Tibial artery (tissue), 4 donors: ENCODE data around the gene ANXA1.

Source experiments
- DNase-seq, 2 donors: peaks; one replicate each; pipeline ENCODE4 v3.0.0-alpha.2; 2019
- H3K27ac ChIP-seq, 2 donors: fragments of 200-600 bp; sonication (generic) in 1 of 2; 1 replicate in 1 of 2; 2 replicates in 1 of 2; pipeline ENCODE4 v1.5.1; 2018 to 2019; ENCODE audit warnings: mild to moderate bottlenecking in 1 of 2
- H3K27me3 ChIP-seq, 2 donors: fragments of 200-600 bp; sonication (generic) in 1 of 2; one replicate each; pipeline versions ENCODE4 v1.5.1 to v1.6.0; 2016 to 2019
- H3K36me3 ChIP-seq, 3 donors: fragments of 200-600 bp; sonication (generic) in 2 of 3; one replicate each; pipeline ENCODE4 v1.5.1; 2016 to 2019; ENCODE audit warnings: mild to moderate bottlenecking in 2 of 3
- H3K4me1 ChIP-seq, 4 donors: fragments of 200-600 bp; sonication (generic) in 2 of 4; 1 replicate in 3 of 4; 2 replicates in 1 of 4; pipeline ENCODE4 v1.5.1; 2016 to 2019
- H3K4me3 ChIP-seq, 2 donors: fragments of 200-600 bp; sonication (generic) in 1 of 2; 1 replicate in 1 of 2; 2 replicates in 1 of 2; pipeline ENCODE4 v1.5.1; 2018 to 2019; ENCODE audit warnings: mild to moderate bottlenecking in 2 of 2
- H3K9me3 ChIP-seq, 3 donors: fragments of 200-600 bp; sonication (generic) in 1 of 3; one replicate each; pipeline ENCODE4 v1.5.1; 2016 to 2019
- CTCF ChIP-seq, 2 experiments: fragments of 200-600 bp in 1 of 2; fragments of 450-650 bp in 1 of 2; IDR thresholded peaks; one replicate each; pipeline ENCODE4 v1.5.1; 2017 to 2019; ENCODE audit warnings: antibody characterized with exemption in 2 of 2, mild to moderate bottlenecking in 1 of 2, moderate library complexity in 1 of 2
- intact Hi-C: fragments of 100-400 bp; cut with DNase I; formaldehyde crosslinking; loops from one replicate; pipeline ENCODE4 v1.15.0; 2023; ENCODE audit warnings: low total_unique reads

The ANXA1 gene

GRCh38 chr9:73154722-73155121, 3.1 kb downstream of the ANXA1 start:
- Histone ChIP-seq H3K4me1 (peaks cover 0 to 69% (median 40%) of the 10 kb centered on the region in 4 donors), H3K27me3 (no peaks in the 10 kb centered on the region), H3K36me3 (peaks cover 13 to 14% (median 13%) of the 10 kb centered on the region in 3 donors), H3K4me3 (peak overlapping the region; percentile 55 to 58), H3K9me3 (no peaks in the 10 kb centered on the region), H3K27ac (peak overlapping the region; percentile 75 to 79)
- intact Hi-C loops: no loop called here
- no peak for DNase-seq
- no peak for TF ChIP-seq CTCF (IDR thresholded peaks at IDR 0.05)

- no peak for TF ChIP-seq CTCF (IDR thresholded peaks at IDR 0.05)
- Histone ChIP-seq H3K4me3 (peak overlapping the region; percentile 55 to 58), H3K27ac (peak overlapping the region in 1 of 2 donors; percentile 79), H3K36me3 (peaks cover 20 to 21% (median 20%) of the 10 kb centered on the region in 3 donors), H3K27me3 (no peaks in the 10 kb centered on the region), H3K4me1 (peaks cover 0 to 63% (median 34%) of the 10 kb centered on the region in 4 donors), H3K9me3 (no peaks in the 10 kb centered on the region)
- no peak for DNase-seq
- intact Hi-C loops: no loop called here
Observed at GRCh38 chr9:73155377-73155776, 3.7 kb downstream of the ANXA1 start.

- no peak for TF ChIP-seq CTCF (IDR thresholded peaks at IDR 0.05)
- intact Hi-C loops: no loop called here
- H3K36me3 ChIP-seq: peaks cover 28 to 29% (median 28%) of the 10 kb centered on the region in 3 donors
- peak overlapping the region in 1 of 2 donors; percentile 79 for H3K27ac ChIP-seq
- peaks cover 0 to 54% (median 28%) of the 10 kb centered on the region in 4 donors for H3K4me1 ChIP-seq
- H3K27me3 ChIP-seq: no peaks in the 10 kb centered on the region
- H3K9me3 ChIP-seq: no peaks in the 10 kb centered on the region
- no peak overlapping the region for H3K4me3 ChIP-seq
- DNase-seq: no peak
Observed at GRCh38 chr9:73155968-73156864, 4.6 kb downstream of the ANXA1 start.

- Histone ChIP-seq H3K4me1 (peaks cover 0 to 52% (median 27%) of the 10 kb centered on the region in 4 donors), H3K27me3 (no peaks in the 10 kb centered on the region), H3K9me3 (no peaks in the 10 kb centered on the region), H3K4me3 (no peak overlapping the region), H3K36me3 (peaks cover 34 to 35% (median 34%) of the 10 kb centered on the region in 3 donors), H3K27ac (peak overlapping the region in 1 of 2 donors; percentile 35)
- no peak for TF ChIP-seq CTCF (IDR thresholded peaks at IDR 0.05)
- DNase-seq: no peak
- intact Hi-C loops: no loop called here
Observed at GRCh38 chr9:73156865-73157187, 5.2 kb downstream of the ANXA1 start.

- no peak for TF ChIP-seq CTCF (IDR thresholded peaks at IDR 0.05)
- DNase-seq: no peak
- no peak overlapping the region for H3K4me3 ChIP-seq
- no peaks in the 10 kb centered on the region for H3K27me3 ChIP-seq
- peaks cover 0 to 52% (median 27%) of the 10 kb centered on the region in 4 donors for H3K4me1 ChIP-seq
- peak overlapping the region in 1 of 2 donors; percentile 35 for H3K27ac ChIP-seq
- intact Hi-C loops: no loop called here
- H3K36me3 ChIP-seq: peaks cover 44 to 45% (median 44%) of the 10 kb centered on the region in 3 donors
- no peaks in the 10 kb centered on the region for H3K9me3 ChIP-seq
Observed at GRCh38 chr9:73157811-73158210, 6.1 kb downstream of the ANXA1 start.
